H4 (cell line): ENCODE data around the gene UBXN1. TPM values are rescaled to one million over a fixed set of nuclear protein-coding genes. Genes with fewer than 3 reads are reported as not detected.
"Not testable (repeated sequence)": the region's sequence is repeated elsewhere in the genome, so short reads cannot be mapped to it uniquely, and the experiment has no call there.

ENCODE experiments used
- DNase-seq: peaks from one replicate; pipeline ENCODE4 v3.0.0-alpha.2; 2015; ENCODE audit warnings: low spot score
- total RNA-seq: library from RNA; depleted of rRNA; stranded (reverse); fragments of >200 nt; shearing (Covaris generic); gene quantifications from 2 replicates; pipeline ENCODE4 v1.2.3, GENCODE V29; 2014

Gene UBXN1
- total RNA-seq, 1 experiment from 2014 or later, result 110 TPM

- DNase-seq, result peak; percentile 89
These were observed 7.1 kb downstream of the UBXN1 start, which contains the start of the genes LBHD1 and UQCC3 for GRCh38 chr11:62671608-62672389. LBHD1 (minus strand) TSS chr11:62672267; CDS start chr11:62670031, 2,236 bp downstream. UQCC3 (plus strand) TSS chr11:62671673; CDS start chr11:62671746, 73 bp downstream.

- DNase-seq, result no peak
These were observed 7.7 kb downstream of the UBXN1 start for GRCh38 chr11:62671236-62671607.

GRCh38 chr11:62669420-62670161 is 9.3 kb downstream of the UBXN1 start:
- DNase-seq, result no peak

- DNase-seq, result no peak
These were observed 11.4 kb downstream of the UBXN1 start for GRCh38 chr11:62667460-62667859.

GRCh38 chr11:62666259-62666926 is 12.5 kb downstream of the UBXN1 start:
- DNase-seq, result no peak

- DNase-seq, result peak; percentile 48
These were observed 13.1 kb downstream of the UBXN1 start for GRCh38 chr11:62665599-62666258.

- peak; percentile 84 for DNase-seq
These were observed 13.7 kb downstream of the UBXN1 start, which contains the start of the genes C11orf98 and CSKMT for GRCh38 chr11:62665075-62665598. C11orf98 (minus strand) TSS chr11:62665210; CDS start chr11:62665169, 41 bp downstream. CSKMT (plus strand) TSS chr11:62665312; CDS start chr11:62665880, 568 bp downstream.

GRCh38 chr11:62664405-62665074 is 14.3 kb downstream of the UBXN1 start:
- peak; percentile 38 for DNase-seq

- DNase-seq, result no peak
These were observed 22.0 kb downstream of the UBXN1 start for GRCh38 chr11:62656796-62657429.

GRCh38 chr11:62654297-62654696 is 24.6 kb downstream of the UBXN1 start:
- DNase-seq, result no peak

GRCh38 chr11:62652161-62653006 is 26.5 kb downstream of the UBXN1 start:
- DNase-seq, result no peak

GRCh38 chr11:62650283-62650682 is 28.6 kb downstream of the UBXN1 start:
- not testable (repeated sequence) for DNase-seq

GRCh38 chr11:62649486-62649885 is 29.4 kb downstream of the UBXN1 start:
- no peak for DNase-seq

- no peak for DNase-seq
These were observed 29.9 kb downstream of the UBXN1 start for GRCh38 chr11:62648967-62649364.

- DNase-seq, result no peak
These were observed 30.5 kb downstream of the UBXN1 start for GRCh38 chr11:62648185-62648966.

- no peak for DNase-seq
These were observed 31.3 kb downstream of the UBXN1 start for GRCh38 chr11:62647609-62648005.

- DNase-seq, result no peak
These were observed 31.9 kb downstream of the UBXN1 start for GRCh38 chr11:62646825-62647608.
